DMS53 (cell line): ENCODE data around the gene GP1BB.

Experiments
- DNase-seq: peaks from one replicate; lab custom pipeline; 2025; lab: John Stamatoyannopoulos, UW

The GP1BB gene

GRCh38 chr22:19766511-19767426 lies 43.4 kb downstream of the GP1BB start:
- peak; percentile 79 for DNase-seq

GRCh38 chr22:19767427-19768341 lies 44.3 kb downstream of the GP1BB start:
- DNase-seq = peak; percentile 34

- DNase-seq = no peak
These were observed 46.0 kb downstream of the GP1BB start for GRCh38 chr22:19769393-19769715.

- no peak for DNase-seq
These were observed 47.2 kb downstream of the GP1BB start for GRCh38 chr22:19770349-19771220.

- DNase-seq = no peak
These were observed 49.0 kb downstream of the GP1BB start for GRCh38 chr22:19772422-19772672.

- no peak for DNase-seq
These were observed 49.5 kb downstream of the GP1BB start for GRCh38 chr22:19772673-19773469.

- DNase-seq = no peak
These were observed 50.2 kb downstream of the GP1BB start for GRCh38 chr22:19773470-19774040.
